GM06990 (cell line): Measurements from ENCODE around the gene TEX22.

Experiments used
- DNase-seq: peaks from one replicate; pipeline ENCODE4 v3.0.0-alpha.2; 2011; ENCODE audit not compliant: insufficient read length; ENCODE audit errors: extremely low read depth
- H3K27me3 ChIP-seq: replicated peaks from 2 replicates; pipeline ENCODE4 v1.6.0; 2011; ENCODE audit warnings: low read length; ENCODE audit not compliant: control insufficient read depth, insufficient read depth
- H3K36me3 ChIP-seq: 2 replicates; pipeline ENCODE4 v1.5.1; 2011; ENCODE audit warnings: low read length; ENCODE audit not compliant: control insufficient read depth, insufficient read depth
- H3K4me3 ChIP-seq: replicated peaks from 2 replicates; pipeline ENCODE4 v1.5.1; 2011; ENCODE audit warnings: low read depth, mild to moderate bottlenecking, control low read depth, low read length
- TF ChIP-seq, protein P1 (sequence below): IDR thresholded peaks from 2 replicates; pipeline ENCODE4 v1.5.1; 2011; ENCODE audit warnings: low read length, control low read depth, mild to moderate bottlenecking, inconsistent platforms; ENCODE audit not compliant: insufficient read depth, poor library complexity, severe bottlenecking

TEX22 gene

DNA sequence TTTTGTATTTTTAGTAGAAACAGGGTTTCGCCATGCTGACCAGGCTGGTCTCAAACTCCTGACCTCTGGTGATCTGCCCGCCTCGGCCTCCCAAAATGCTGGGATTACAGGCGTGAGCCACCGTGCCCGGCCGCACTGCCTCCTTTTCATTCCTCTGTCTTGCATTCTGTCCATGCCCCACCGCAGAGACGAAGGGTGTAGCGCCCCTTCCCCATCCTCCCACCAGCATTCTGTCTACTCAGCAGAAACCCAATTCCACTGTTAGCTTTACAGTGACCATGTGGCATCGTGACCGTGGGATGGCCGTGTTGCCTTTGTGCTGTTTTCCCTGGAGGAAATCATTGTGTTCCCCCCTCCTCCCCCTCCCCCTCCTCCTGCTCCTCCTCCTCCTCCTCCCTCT is 10.3 kb downstream of the TEX22 start:
- no peaks in the 10 kb centered on the region for H3K27me3 ChIP-seq
- TF ChIP-seq, protein P1, sequence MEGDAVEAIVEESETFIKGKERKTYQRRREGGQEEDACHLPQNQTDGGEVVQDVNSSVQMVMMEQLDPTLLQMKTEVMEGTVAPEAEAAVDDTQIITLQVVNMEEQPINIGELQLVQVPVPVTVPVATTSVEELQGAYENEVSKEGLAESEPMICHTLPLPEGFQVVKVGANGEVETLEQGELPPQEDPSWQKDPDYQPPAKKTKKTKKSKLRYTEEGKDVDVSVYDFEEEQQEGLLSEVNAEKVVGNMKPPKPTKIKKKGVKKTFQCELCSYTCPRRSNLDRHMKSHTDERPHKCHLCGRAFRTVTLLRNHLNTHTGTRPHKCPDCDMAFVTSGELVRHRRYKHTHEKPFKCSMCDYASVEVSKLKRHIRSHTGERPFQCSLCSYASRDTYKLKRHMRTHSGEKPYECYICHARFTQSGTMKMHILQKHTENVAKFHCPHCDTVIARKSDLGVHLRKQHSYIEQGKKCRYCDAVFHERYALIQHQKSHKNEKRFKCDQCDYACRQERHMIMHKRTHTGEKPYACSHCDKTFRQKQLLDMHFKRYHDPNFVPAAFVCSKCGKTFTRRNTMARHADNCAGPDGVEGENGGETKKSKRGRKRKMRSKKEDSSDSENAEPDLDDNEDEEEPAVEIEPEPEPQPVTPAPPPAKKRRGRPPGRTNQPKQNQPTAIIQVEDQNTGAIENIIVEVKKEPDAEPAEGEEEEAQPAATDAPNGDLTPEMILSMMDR, result no peak
- no peaks in the 10 kb centered on the region for H3K36me3 ChIP-seq
- H3K4me3 ChIP-seq, result no peak overlapping the region
- DNase-seq, result no peak

DNA sequence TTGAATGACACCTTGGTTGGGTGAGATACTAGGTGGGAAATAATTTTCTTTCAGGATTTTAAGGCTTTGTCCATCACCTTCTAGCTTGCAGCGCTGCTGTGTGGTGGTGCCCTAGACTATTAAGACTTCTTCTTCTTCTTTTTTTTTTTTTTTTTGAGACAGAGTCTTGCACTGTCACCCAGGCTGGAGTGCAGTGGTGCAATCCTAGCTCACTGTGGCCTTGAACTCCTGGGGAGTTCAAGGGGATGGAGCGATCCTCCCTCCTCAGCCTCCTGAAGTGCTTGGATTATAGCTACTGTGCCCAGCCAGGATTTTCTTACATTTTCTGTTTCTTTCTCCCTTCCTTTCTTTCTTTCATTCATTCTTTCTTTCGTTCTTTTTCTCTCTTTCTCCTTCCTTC is 11.0 kb downstream of the TEX22 start:
- H3K4me3 ChIP-seq, result no peak overlapping the region
- H3K27me3 ChIP-seq, result no peaks in the 10 kb centered on the region
- H3K36me3 ChIP-seq, result no peaks in the 10 kb centered on the region
- DNase-seq, result no peak
- TF ChIP-seq, protein P1, result no peak

DNA sequence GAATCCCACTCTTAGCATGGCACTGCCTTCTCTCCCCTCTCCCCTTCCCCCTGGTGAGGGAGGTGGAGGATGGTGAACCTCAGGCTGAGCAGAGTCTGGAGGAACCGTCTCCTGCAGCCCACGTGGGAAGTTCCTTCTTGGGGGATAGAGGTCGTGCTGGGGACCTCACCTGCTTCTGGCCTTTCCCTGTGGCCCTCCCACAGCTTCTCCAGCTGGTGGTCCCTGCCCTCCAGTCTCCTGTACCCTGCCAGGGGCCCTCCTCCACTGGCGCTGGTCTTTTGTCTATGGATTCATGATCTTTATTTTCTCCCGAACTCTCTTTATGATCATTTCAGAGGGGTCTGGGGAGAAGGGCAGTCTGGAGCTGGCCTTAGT is 12.3 kb downstream of the TEX22 start:
- Histone ChIP-seq H3K4me3 (no peak overlapping the region), H3K36me3 (no peaks in the 10 kb centered on the region), H3K27me3 (no peaks in the 10 kb centered on the region)
- DNase-seq, result no peak
- TF ChIP-seq, protein P1, result no peak

DNA sequence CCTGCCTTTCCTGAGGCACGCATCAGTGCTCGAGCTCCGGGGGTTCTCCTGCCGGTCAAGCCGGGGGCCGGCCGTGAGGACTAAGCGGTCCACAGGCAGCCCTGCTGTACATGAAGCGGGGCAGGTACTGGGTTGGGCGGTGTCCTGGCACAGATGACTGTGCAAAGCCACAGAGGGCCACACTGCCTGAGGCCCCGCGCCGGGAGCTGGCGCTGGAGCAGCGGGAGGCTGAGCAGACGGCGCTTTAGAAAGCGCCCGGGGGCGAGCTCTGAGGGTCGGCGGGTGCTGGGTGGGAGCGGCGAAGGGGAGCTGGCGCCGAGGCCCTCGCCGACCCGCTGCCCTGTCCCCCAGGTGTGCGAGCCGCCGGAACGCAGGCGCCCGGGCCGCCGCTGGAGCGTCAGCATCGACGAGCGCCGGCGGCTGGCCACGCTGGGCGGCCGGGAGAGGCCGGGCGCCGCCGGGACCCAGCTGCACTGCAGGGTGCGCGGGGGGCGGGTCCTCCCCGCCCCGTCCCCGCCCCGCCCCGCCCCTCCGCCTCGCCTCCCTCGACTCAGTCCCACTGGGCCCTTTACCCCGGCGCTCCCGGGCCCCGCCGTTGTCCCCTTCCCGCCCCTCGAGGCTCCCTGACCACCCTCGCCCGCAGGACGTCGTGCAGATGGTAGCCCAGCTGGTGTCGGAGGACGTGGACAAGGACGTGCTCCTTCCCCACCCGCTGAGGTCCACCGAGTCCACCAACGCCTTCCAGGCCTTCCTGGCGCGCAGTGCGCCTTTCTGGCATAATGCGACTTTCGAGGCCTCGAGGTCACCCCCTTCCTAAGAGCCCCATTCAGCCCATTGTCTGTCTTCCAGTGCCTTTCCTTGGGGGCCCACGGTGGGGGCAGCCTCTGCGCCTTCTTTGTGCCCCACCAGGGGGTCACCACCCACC is 12.9 kb downstream of the TEX22 start:
- DNase-seq, result no peak
- Histone ChIP-seq H3K36me3 (no peaks in the 10 kb centered on the region), H3K27me3 (no peaks in the 10 kb centered on the region), H3K4me3 (no peak overlapping the region; the same call in 1 of the 2 replicates)
- TF ChIP-seq, protein P1, result no peak

- TF ChIP-seq, protein P1, result no peak
- H3K4me3 ChIP-seq, result no peak overlapping the region
- no peaks in the 10 kb centered on the region for H3K27me3 ChIP-seq
- H3K36me3 ChIP-seq, result no peaks in the 10 kb centered on the region
- no peak for DNase-seq
Observed at GRCh38 chr14:105411985-105412770, 13.8 kb downstream of the TEX22 start.
